Cortex of kidney (tissue), 1 donor: Measurements from ENCODE around the gene PPP1R3A.

Experiments
- DNase-seq: peaks from one replicate; lab custom pipeline; 2025; lab: John Stamatoyannopoulos, UW

Gene PPP1R3A

DNA sequence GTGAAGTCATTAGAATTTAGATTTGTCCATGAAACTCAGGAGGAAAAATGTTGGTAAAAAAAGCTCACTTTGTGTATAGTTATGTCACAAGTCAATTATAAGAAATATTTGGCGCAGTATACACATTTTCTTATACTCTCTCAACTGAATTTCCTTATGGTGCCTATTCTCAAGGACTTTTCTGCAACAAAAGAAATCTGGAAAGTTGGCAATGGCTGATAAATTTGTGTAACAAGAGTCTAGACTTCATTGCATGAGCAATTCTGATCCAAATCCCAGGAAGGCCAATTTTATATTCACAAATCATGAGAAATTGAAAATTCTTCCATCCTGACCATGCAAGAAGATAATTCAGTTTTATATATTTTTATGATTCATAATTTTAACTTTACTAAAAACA lies 35.7 kb downstream of the PPP1R3A start:
- DNase-seq, result no peak

GRCh38 chr7:113880559-113880958 lies 38.2 kb downstream of the PPP1R3A start:
- no peak for DNase-seq

DNA sequence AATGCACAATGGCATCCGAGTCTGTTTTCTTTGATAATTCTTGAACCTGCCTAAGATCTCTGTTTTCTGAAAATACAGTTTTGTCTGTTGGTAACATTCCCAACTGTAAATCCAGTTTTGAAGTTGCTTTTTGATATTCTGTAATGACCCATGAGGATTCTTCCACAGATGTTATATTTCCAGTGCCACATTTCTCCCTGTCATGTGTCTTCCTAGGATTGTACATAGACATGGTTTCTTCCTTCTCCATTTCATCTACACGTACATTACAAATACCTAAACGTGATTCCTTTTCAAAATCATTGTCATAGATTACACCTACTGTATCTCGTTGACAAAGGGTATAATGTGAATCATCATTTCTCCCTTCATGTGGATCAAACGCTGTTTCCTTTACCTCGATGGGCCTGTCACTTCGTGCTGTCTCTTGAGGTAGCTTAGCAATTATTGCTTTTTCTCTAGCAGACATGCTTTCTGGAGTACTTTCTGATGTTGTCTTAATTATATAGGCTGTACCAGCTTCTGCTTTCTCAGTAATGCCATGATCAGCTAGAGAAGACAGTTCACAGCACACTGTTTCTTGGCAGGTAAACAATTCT lies 40.3 kb downstream of the PPP1R3A start:
- DNase-seq, result no peak

DNA sequence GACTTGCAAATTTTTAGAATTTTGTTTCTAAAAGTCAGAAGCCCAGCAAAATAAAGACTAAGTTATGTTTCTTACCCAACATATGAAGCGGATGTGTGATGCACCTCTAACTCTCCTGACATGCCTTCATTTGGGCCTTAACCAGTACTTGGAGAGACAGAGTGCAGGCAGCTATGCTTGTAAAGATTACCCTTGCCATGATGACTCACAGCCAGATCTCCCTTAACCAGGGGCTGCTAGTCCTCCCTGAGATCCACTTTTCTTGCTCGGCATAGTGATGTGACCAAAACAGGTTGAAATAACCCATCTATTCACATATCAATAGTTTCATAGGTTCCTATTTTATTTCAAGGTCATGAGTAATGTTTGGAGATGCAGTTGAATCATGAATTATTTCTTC lies 43.6 kb downstream of the PPP1R3A start:
- DNase-seq, result no peak

DNA sequence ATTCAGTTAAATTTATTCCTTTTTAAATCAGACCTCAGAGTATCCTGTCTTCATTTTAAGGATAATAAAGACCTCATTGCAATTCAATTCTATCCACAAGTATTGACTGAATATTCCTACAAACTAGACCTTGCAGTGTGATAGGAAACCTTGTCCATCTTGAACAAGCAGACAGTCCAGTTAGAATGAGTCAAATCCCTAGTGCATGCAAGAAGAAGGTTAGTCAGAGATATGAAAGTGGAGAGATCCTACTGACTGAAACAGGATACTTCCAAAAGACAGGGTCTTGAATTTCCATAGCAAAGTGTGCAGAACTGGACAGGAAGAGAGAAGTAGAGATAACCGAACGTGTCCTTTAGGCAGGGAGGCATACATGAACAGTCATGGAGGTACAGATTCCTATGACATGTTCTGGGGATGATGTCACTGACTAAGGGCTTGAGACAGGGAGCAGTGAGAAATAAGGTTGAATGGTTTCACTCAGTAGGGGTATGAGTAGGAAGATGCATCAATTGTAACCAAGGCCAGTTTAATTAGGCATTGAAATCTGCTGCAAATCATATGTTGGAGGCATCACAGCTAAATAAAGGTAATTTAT lies 45.2 kb downstream of the PPP1R3A start:
- DNase-seq, result no peak

DNA sequence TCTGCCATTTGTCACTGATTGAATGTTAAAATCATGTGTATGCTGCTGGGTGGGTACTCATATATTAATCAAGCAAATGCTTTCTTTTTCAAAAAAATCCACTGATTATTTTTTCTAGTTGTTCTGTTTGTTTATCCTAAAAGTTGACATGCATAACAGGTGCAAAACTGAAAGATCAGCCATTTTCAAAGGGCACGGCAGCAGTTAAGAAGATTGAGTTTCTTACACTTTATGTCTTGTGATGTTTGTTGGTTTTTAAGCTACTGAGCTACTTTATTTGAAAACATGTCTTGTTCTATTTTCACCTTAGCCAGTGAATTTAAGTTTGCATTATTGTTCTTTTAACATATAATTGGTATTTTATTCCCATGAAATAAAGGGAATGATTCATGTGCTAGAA lies 45.8 kb downstream of the PPP1R3A start:
- DNase-seq, result no peak

DNA sequence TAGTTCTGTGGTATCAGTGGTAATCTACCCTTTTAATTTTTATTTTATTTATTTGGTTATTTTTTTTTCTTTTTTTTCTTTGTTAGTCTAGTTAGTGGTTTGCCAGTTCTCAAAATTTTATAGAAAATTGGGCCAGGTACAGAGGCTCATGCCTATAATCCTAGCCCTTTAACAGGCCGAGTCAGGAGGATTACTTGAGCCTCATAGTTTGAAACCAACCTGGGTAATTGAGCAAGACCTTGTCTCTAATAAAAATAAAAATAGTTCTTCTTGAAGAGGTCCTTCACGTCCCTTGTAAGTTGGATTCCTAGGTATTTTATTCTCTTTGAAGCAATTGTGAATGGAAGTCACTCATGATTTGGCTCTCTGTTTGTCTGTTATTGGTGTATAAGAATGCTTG lies 51.5 kb downstream of the PPP1R3A start:
- no peak for DNase-seq

GRCh38 chr7:113856010-113856409 lies 62.8 kb downstream of the PPP1R3A start:
- DNase-seq, result no peak

GRCh38 chr7:113840954-113841353 lies 77.9 kb downstream of the PPP1R3A start:
- no peak for DNase-seq

DNA sequence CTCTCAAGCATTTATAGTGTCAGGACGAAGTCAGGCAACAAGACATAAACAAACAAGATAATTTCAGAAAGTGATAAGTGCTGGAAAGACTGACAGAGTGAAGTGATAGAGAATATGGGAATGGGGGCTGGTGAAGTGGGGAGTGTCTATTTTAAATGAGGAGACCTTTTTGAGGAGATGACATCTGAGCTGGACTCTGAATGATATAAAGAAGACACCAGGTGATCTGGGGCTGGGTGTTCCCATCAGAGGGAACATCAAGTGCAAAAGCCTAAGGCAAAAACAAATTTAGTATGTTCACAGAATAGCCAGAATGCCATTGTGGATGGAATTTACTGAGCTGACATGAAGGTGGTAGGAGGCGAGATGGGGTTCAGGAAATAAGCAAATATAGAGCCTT lies 83.4 kb downstream of the PPP1R3A start:
- DNase-seq, result no peak

DNA sequence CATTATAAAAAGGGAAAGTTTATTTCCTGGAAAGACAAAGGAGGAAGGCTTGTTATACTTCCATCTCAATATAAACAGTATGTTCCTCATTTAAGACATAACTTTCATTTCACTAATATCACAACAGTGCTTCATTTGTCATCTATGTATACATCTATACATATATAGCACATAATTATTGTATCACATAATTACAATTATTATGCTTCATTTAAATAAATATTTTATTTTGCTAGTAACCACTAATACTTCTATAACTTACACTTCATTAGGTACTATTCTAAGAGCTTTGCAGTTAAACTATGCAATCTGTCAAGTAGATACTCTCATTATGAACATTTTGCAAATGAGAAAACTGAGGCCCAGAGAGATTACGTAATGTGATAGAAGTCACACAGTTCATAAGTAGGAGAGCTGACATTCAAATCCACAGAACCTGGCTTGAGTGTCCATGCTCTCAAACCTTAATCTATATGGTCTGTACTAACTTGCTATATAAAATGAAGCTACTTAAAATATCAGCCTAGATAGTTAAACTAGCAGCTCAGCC lies 86.5 kb downstream of the PPP1R3A start:
- DNase-seq, result no peak

DNA sequence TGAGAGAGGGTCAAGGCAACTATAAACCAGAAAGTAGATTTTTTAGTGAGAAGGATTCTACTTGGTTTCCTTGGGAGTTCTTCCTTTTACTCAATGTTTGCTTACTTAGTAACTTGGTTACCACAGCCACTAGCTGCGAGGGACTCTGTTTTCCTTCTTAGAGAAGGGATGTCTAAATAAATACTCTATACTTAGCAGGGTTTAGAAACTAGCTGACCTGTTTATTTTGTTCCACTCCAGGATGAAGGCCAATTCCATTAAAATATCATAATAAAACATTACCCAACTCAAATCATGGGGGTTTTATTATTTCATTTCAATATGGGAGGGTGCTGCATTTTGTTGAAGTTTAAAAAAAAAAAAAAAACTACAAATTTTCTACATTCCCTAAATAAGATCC lies 87.3 kb downstream of the PPP1R3A start:
- no peak for DNase-seq

DNA sequence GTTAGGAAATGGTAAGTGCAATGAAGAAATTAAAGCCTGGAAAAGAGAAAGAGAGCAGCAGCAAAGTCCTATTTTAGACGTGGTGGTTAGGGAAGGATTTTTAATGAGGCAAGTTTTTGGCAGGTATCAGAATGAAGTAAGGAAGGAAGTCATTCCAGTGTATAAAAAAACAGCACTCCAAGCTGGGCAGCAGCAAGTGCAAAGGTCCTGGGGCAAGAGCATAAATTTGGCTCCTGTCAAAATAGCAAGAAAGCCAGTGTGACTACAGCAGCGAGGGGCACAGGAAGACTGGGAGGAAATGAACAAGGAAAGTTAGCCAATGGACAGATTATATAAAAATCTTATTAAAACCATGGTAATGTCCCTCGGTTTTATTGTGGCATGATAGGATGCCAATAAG lies 90.2 kb downstream of the PPP1R3A start:
- DNase-seq, result no peak
